Esophagus (tissue), 2 donors: ENCODE measurements around the gene PPP1R37. TPM values are rescaled to one million over a fixed set of nuclear protein-coding genes. Genes with fewer than 3 reads are reported as not detected.

Source experiments
- H3K27ac ChIP-seq, 2 donors: one replicate each; pipeline ENCODE4 v1.5.1; 2013; ENCODE audit warnings: low read depth in 2 of 2, mild to moderate bottlenecking in 2 of 2, inconsistent platforms in 1 of 2, low read length in 1 of 2, moderate library complexity in 1 of 2
- H3K27me3 ChIP-seq, 2 donors: one replicate each; pipeline ENCODE4 v1.6.1; 2013; ENCODE audit warnings: low read length in 2 of 2, control low read depth in 1 of 2, mild to moderate bottlenecking in 1 of 2; ENCODE audit not compliant: insufficient read depth in 2 of 2, control insufficient read depth in 1 of 2
- H3K36me3 ChIP-seq, 2 donors: one replicate each; pipeline ENCODE4 v1.6.1; 2013; ENCODE audit warnings: low read length in 1 of 2; ENCODE audit not compliant: control insufficient read depth in 2 of 2, insufficient read depth in 2 of 2
- H3K4me1 ChIP-seq, 2 donors: one replicate each; pipeline ENCODE4 v1.6.1; 2013; ENCODE audit warnings: low read length in 1 of 2; ENCODE audit not compliant: control insufficient read depth in 2 of 2, insufficient read depth in 2 of 2
- H3K4me3 ChIP-seq, 2 donors: one replicate each; pipeline ENCODE4 v1.5.1; 2013; ENCODE audit warnings: low read length in 2 of 2, mild to moderate bottlenecking in 2 of 2, low read depth in 1 of 2, moderate library complexity in 1 of 2
- H3K9me3 ChIP-seq, 2 donors: one replicate each; pipeline ENCODE4 v1.6.1; 2013; ENCODE audit warnings: mild to moderate bottlenecking in 2 of 2, low read depth in 1 of 2, low read length in 1 of 2, moderate library complexity in 1 of 2; ENCODE audit not compliant: control insufficient read depth in 2 of 2, insufficient read depth in 1 of 2
- WGBS, 2 donors: extraction: QIAGEN DNeasy Blood & Tissue Kit; methylation state at CpG; one replicate each; pipeline ENCODE4 v1.1.7; 2013; 5-methylcytosine and 5-hydroxymethylcytosine counted together
- polyA plus RNA-seq, 2 donors: library from polyadenylated mRNA; stranded (reverse); fragments of 200-250 nt; gene quantifications; one replicate each; pipeline ENCODE4 v1.2.3, GENCODE V29; 2013
- donor health status: healthy with polysubstance abuse.
- donor health status: Bipolar disorder and iron deficiency.

PPP1R37 gene
- polyA plus RNA-seq, 2 donors = 17.5 to 43.1 TPM

- H3K9me3 ChIP-seq = peaks cover 0 to 3% of the 10 kb centered on the region in 2 donors
- peaks cover 16 to 48% of the 10 kb centered on the region in 2 donors for H3K4me1 ChIP-seq
- WGBS, 2 donors = 2 to 4% methylated on average over 57 to 69 of the region's 69 CpGs
- H3K36me3 ChIP-seq = peaks cover 0 to under 1% of the 10 kb centered on the region in 2 donors
- no peaks in the 10 kb centered on the region for H3K27me3 ChIP-seq
- H3K4me3 ChIP-seq = peak overlapping the region; percentile 20 to 30
- H3K27ac ChIP-seq = no peak overlapping the region
Measured at GRCh38 chr19:45153339-45154063, 60.5 kb downstream of the PPP1R37 start.

GRCh38 chr19:45154064-45154827 lies 61.3 kb downstream of the PPP1R37 start:
- Histone ChIP-seq H3K27ac (peak overlapping the region in 1 of 2 donors; percentile 9), H3K9me3 (peaks cover 0 to 3% of the 10 kb centered on the region in 2 donors), H3K36me3 (no peaks in the 10 kb centered on the region), H3K4me3 (no peak overlapping the region), H3K27me3 (no peaks in the 10 kb centered on the region), H3K4me1 (peaks cover 16 to 48% of the 10 kb centered on the region in 2 donors)
- 45 to 49% methylated on average over 19 of the region's 19 CpGs for WGBS, 2 donors

GRCh38 chr19:45156011-45156630 lies 63.1 kb downstream of the PPP1R37 start:
- Histone ChIP-seq H3K9me3 (peaks cover 0 to 3% of the 10 kb centered on the region in 2 donors), H3K36me3 (no peaks in the 10 kb centered on the region), H3K4me1 (peaks cover 16 to 57% of the 10 kb centered on the region in 2 donors), H3K27ac (peak overlapping the region; percentile 74 to 82), H3K4me3 (no peak overlapping the region), H3K27me3 (no peaks in the 10 kb centered on the region)
- WGBS, 2 donors = 77 to 79% methylated on average over 11 of the region's 11 CpGs

GRCh38 chr19:45156751-45157150 lies 63.8 kb downstream of the PPP1R37 start:
- peak overlapping the region; percentile 74 to 82 for H3K27ac ChIP-seq
- 50 to 51% methylated on average over 11 of the region's 11 CpGs for WGBS, 2 donors
- H3K9me3 ChIP-seq = peaks cover 0 to 3% of the 10 kb centered on the region in 2 donors
- H3K4me3 ChIP-seq = no peak overlapping the region
- H3K36me3 ChIP-seq = no peaks in the 10 kb centered on the region
- no peaks in the 10 kb centered on the region for H3K27me3 ChIP-seq
- peaks cover 21 to 57% of the 10 kb centered on the region in 2 donors for H3K4me1 ChIP-seq

- WGBS, 2 donors = 78 to 80% methylated on average over 26 to 27 of the region's 27 CpGs
- Histone ChIP-seq H3K27me3 (no peaks in the 10 kb centered on the region), H3K9me3 (no peaks in the 10 kb centered on the region), H3K4me3 (no peak overlapping the region), H3K27ac (no peak overlapping the region), H3K36me3 (no peaks in the 10 kb centered on the region), H3K4me1 (peaks cover 15 to 54% of the 10 kb centered on the region in 2 donors)
Measured at GRCh38 chr19:45158503-45159209, 65.7 kb downstream of the PPP1R37 start.

GRCh38 chr19:45159210-45159970 lies 66.4 kb downstream of the PPP1R37 start:
- WGBS, 2 donors = 78 to 86% methylated on average over 10 to 12 of the region's 12 CpGs
- no peak overlapping the region for H3K4me3 ChIP-seq
- H3K9me3 ChIP-seq = no peaks in the 10 kb centered on the region
- no peaks in the 10 kb centered on the region for H3K27me3 ChIP-seq
- no peaks in the 10 kb centered on the region for H3K36me3 ChIP-seq
- H3K27ac ChIP-seq = no peak overlapping the region
- H3K4me1 ChIP-seq = peaks cover 15 to 54% of the 10 kb centered on the region in 2 donors

GRCh38 chr19:45159971-45160324 lies 67.0 kb downstream of the PPP1R37 start:
- no peak overlapping the region for H3K4me3 ChIP-seq
- H3K36me3 ChIP-seq = no peaks in the 10 kb centered on the region
- peaks cover 16 to 57% of the 10 kb centered on the region in 2 donors for H3K4me1 ChIP-seq
- WGBS, 2 donors = 75 to 86% methylated on average over 10 of the region's 10 CpGs
- H3K27me3 ChIP-seq = no peaks in the 10 kb centered on the region
- H3K27ac ChIP-seq = no peak overlapping the region
- no peaks in the 10 kb centered on the region for H3K9me3 ChIP-seq

GRCh38 chr19:45160870-45161737 lies 68.1 kb downstream of the PPP1R37 start, which contains the start of gene NKPD1:
Gene NKPD1 (minus strand): TSS chr19:45160982. CDS start chr19:45160150, 832 bp downstream.
- 37 to 39% methylated on average over 28 to 29 of the region's 29 CpGs for WGBS, 2 donors
- no peaks in the 10 kb centered on the region for H3K9me3 ChIP-seq
- no peaks in the 10 kb centered on the region for H3K27me3 ChIP-seq
- H3K36me3 ChIP-seq = no peaks in the 10 kb centered on the region
- H3K4me1 ChIP-seq = peaks cover 16 to 59% of the 10 kb centered on the region in 2 donors
- H3K4me3 ChIP-seq = peak within 1 kb of the TSS in 1 of 2 donors; percentile 7
- H3K27ac ChIP-seq = no peak within 1 kb of the TSS
